ENCODE data around the gene RBP3.

DNA sequence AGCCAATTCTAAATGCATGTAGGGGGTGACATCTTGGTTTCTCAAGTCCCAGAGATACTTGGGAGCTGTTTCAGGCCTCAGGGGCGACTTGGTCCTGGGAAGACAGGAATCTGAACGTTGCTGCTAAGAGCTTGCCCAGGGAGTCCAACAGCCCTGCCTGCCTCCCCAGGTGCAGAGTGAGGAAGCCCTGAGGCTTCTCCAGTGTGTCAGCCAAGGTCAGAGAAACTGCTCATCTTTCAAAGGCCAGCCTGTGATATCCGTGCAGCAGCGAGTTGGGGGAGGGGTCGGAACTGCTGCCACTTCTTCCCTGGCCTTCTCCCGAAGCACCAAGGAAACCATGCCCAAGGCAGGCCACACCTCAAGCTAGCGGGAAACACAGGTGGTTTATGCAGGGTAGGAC lies 16.2 kb upstream of the RBP3 start:
- TF ChIP-seq GATA2 (IDR thresholded peaks at IDR 0.05; ENCODE audit: low read depth, low read length) (no peak), GATA3 (IDR thresholded peaks at IDR 0.05; ENCODE audit: low read depth, low read length) (no peak)
